HG03196 (cell line): Measurements from ENCODE around the gene MRFAP1L1.

Experiments
- ATAC-seq: cut with Tn5 transposase; IDR thresholded peaks from one replicate; pipeline ENCODE4 v1.9.1; 2021; ENCODE audit not compliant: unreplicated experiment

The MRFAP1L1 gene

DNA sequence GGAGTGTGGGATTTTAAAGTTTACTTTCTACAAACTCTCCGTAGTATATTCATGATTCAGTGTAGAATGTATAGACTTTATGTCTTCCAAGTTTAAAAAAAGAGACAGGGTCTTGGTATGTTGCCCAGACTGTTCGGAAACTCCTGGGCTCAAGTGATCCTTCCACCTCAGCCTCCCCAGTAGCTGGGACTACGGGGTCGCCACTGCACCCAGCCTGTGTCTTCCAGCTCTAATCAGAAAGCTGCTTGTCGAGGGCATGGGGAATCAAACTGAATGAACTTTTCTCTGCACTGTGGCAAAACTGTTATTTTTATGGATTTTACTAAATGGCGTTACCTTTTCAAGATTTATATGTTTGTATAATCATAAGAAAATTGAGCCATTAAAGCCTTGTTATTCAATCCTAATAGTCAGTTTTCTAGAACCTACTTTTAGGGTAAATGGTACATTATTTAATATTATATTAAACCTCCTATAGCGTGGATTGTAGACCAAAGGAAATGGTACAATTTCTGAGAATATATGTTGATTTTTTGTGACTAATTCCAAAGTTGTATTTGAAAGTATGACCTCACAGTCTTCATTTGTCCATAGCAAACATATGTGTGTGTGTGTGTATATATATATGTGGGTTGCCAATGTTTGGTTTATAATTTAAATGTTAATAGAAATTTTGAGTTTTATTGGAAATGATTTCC lies 7.4 kb upstream of the MRFAP1L1 start:
- no peak for ATAC-seq

DNA sequence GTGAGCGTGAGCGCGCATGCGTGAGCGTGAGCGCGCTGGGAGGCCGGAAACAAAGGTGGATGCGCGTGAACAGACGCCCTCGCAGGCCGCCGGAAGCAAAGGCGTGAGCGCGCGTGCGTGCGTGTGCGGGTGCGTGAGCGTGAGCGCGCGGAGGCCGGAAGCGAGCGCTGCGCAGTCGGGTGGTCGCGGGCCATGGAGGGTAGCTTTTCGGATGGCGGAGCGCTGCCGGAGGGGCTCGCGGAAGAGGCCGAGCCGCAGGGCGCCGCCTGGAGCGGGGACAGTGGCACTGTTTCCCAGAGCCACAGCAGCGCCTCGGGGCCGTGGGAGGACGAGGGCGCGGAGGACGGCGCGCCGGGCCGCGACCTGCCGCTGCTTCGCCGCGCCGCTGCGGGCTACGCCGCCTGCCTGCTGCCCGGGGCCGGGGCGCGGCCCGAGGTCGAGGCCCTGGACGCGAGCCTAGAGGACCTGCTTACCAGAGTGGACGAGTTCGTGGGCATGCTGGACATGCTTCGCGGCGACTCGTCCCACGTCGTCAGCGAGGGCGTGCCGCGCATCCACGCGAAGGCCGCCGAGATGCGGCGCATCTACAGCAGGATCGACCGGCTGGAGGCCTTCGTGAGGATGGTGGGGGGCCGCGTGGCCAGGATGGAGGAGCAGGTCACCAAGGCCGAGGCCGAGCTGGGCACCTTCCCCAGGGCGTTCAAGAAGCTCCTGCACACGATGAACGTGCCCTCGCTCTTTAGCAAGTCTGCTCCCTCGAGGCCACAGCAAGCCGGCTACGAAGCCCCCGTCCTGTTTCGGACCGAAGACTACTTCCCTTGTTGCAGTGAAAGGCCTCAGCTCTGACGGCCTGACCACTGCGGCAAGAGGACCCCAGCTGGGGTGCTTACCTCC lies 6.6 kb upstream of the MRFAP1L1 start, which contains the start of gene BLOC1S4:
Gene BLOC1S4 (plus strand): TSS at position 157 of the 894 bp plus-strand sequence. CDS start 36 bp downstream, at position 193.
- ATAC-seq, result peak; percentile 87

DNA sequence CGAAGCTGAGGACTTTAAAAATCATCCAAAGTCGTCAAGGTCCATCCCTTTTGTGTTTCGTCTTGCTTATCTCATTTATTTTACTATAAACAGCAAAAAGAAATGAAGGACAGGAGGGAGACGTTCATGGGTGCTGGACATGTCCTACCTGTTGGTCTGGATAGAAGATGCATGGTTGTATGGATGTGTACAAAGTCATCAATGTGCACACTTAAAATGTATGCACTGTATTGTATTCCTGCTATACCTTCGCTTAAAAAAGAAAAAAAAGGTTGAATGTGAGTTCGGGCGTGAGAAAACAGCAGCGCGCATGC lies 6.0 kb upstream of the MRFAP1L1 start:
- no peak for ATAC-seq

DNA sequence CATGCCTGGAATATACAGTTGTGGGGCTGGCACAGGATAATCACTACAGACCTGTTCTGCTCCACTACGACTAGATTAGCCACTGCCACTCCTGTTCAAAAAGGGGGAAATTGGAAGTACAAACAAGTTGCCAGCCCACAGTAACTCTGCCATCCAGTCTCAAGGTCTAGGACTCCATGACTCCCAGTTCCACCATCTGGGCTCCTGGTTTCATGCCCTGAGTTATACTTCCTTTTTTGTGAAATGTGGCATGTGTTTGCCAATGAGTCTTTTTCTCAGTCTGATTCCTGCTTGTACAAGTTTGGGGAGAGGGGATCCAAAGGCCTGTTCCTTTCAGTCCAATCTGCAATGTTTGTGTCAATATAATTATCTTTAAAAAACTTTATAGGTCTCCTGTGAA lies 5.3 kb upstream of the MRFAP1L1 start:
- ATAC-seq, result no peak

DNA sequence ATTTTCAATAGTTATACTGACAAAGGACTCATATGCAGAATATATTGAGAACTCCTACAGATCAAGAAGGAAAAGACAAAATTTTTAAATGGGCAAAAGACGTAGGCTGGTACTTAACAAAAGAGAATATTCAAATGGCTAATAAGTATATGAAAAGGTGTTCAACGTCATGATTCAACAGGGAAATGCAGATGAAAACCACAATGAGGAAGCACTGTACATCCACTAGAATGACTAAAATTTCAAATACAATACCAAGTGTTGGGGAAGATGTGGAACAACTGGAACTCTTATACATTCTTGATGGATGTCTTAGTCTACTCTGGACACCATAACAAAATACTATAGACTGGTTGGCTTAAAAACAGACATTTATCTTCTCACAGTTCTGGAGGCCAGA lies 1.3 kb upstream of the MRFAP1L1 start:
- ATAC-seq, result no peak

DNA sequence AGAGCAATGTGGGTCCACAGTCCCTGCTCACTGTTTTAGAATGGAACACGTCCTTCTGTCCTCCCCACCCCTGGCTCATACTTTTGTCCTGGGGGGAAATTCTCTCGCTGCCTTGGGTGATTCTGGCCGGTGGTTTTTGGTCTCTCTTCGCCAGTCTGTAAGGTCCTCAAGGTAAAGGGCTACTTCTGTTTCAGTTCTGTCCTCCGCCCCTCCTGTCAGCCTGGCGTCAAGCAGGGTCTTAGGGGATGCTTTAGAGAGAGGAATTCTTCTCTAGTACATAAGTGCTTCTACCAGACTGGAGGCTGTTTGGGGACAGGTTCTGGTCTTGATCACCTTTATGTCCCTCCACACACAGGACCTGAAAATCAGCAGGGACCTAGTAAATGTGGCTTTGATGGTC lies 617 bp upstream of the MRFAP1L1 start:
- ATAC-seq, result no peak

DNA sequence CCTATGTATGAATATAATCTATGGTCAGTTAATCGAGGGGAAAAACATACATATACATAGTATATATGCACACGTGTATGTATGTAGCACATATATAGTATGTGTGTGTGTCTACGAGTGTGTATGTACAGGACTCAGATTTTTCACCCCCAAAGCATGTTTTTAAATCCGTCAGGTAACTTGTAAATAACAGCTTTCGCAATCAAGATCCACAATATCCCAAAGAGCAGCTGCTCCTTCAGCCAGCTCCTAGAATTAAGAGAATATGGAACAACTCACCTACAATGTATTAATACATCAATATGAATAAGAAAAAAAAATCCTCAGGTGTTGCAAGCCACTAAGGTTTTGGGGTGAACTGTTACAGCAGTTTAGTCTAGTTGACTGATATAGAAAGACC lies 3.5 kb downstream of the MRFAP1L1 start:
- no peak for ATAC-seq

- ATAC-seq, result no peak
These were observed 4.0 kb downstream of the MRFAP1L1 start for GRCh38 chr4:6705646-6706045.

DNA sequence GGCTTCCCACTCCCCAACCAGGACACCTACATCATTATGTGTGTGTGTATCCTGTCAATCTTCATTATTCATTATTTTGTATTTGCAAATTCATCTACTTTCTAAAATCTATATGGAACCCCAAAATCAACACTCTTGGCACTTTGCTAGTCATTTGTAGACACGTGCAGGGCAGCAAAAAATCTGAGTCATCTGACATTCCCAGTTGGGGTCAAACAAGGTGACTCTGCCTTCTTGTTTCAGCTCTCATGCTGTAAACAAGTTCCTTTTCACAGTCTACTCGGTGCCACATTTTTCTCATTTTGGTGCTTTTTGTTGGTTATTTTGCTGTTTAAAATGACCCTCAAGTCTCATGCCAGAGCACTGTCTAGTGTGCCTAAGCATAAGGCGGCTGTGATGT lies 5.9 kb downstream of the MRFAP1L1 start:
- ATAC-seq, result no peak

DNA sequence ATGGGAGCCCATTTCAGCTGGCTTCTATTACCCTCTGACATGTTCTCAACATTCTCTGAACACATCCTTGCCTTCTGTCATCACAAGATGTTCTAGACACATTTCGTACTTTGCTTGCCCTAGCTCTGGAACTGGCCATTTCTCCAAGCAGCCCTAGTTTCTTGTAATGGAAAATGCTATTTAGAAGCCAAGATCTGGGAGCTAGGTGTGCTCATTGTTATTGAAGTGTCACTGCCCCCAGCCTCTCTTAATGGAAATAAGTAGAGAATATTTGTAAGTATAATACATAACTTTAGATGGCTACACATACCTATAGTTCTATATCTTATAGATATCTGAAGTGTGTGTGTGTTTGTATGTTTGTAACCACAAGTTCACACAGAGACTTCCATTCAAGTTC lies 6.9 kb downstream of the MRFAP1L1 start:
- no peak for ATAC-seq

DNA sequence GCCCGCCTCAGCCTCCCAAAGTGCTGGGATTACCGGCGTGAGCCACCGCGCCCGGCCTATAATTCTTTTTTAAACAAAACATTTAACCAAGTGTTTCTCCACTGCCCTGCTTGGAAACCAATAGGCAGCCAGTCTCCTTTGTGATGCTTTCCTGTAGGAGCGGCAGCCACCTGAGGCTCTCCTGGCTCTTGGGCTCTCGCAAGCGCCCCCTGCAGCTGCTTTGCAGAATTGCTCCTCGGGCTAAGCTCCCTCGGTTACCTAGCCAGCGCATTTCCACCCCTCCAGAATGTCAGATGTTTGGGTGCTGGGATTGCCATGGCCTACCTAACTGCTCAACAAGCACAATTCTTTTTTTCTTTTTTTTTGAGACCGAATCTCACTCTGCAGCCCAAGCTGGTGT lies 8.3 kb downstream of the MRFAP1L1 start:
- no peak for ATAC-seq

GRCh38 chr4:6699903-6700302 lies 9.8 kb downstream of the MRFAP1L1 start:
- no peak for ATAC-seq

DNA sequence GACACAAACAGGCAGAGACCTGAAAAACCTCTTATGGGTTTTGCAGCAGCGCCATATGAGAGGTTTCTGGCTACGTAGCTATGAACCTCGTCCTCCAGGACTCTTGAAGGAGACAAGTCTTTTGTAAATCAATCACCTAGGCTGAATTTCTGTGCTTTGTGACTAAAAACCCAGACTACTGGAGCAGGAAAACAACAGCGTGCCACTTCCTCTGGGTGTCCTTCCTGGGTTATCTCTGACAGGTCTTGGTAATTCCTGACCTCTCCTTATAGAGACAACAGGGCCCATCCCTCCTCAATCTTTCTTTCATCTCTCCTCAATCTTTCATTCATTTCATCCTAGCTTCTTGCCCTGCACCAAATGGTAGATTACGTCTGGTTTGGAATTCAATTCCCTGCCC lies 10.3 kb downstream of the MRFAP1L1 start:
- no peak for ATAC-seq

GRCh38 chr4:6697131-6697530 lies 12.5 kb downstream of the MRFAP1L1 start:
- ATAC-seq, result no peak

- no peak for ATAC-seq
These were observed 13.1 kb downstream of the MRFAP1L1 start for GRCh38 chr4:6696611-6697010.

- ATAC-seq, result no peak
These were observed 13.7 kb downstream of the MRFAP1L1 start for GRCh38 chr4:6695660-6696610.

DNA sequence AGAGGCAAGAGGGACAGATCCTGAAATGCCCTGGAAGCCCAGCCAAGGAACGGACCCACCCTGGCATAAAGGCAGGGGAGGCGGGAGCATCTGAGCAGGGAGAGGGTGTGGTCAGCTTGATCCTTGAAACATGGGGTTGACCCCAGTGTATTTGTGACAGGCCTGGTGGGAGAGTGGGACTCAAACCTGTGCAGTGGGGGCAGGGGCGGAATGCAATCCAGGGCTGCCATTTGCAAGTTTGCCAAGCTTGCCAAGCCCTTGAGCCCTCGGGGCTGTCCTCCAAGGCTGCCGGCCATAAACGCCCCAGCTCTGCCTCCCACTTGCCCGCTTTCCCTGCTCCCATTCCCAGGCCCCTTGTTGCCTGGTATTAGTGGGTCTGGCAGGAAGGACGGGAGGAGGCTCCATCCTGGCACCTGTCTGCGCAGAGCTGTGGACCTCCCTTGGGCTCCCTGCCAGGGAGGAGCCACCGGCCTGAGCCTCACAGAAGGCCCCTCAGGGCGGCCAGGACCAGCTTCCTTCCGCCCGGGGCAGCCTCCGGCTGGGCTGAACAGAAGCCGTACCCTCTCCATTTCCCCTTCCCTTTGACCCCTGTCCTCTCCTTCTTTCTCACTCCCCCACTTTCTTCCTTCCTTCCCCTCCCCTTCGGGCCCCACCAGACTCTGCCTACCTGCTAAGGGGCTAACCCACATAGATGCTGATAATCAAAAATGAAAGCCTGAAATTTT lies 15.3 kb downstream of the MRFAP1L1 start:
- ATAC-seq, result no peak

DNA sequence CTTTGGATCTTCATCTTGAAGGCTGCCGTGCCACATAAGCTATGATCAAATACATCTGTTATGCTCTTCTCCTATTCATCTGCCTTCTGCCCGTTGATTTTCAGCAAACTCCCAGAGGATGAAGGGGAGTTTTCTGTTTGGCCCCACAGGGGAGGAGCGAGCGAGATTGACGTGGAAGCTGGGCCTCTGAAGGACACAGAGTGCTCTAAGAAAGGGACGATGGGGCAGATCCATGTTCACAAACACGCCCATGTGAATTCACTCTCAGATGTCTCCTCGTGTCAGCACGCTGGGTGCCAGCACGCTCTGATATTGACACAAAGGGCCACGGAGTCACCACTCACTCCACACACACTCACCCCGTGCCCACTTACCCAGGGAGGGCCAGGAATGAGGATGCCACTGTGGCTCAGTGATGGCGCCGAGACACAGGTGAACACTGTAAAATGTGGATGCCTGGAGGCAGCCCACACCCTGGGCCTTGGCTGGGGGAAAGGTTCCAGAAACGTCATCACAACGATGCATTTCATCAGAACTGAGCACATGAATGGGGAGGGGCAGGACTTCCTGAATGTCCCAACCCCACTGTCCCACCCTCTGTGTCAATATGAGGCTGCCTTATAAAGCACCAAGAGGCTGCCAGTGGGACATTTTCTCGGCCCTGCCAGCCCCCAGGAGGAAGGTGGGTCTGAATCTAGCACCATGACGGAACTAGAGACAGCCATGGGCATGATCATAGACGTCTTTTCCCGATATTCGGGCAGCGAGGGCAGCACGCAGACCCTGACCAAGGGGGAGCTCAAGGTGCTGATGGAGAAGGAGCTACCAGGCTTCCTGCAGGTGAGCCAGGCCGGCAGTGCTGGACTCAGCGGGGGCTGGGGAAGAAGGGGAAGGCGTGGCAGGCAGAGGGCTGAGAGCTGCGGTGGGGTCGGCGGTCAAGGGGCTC lies 16.2 kb downstream of the MRFAP1L1 start, which contains the start of gene S100P:
Gene S100P (plus strand): TSS at position 648 of the 946 bp plus-strand sequence. CDS start 55 bp downstream, at position 703.
- no peak for ATAC-seq

DNA sequence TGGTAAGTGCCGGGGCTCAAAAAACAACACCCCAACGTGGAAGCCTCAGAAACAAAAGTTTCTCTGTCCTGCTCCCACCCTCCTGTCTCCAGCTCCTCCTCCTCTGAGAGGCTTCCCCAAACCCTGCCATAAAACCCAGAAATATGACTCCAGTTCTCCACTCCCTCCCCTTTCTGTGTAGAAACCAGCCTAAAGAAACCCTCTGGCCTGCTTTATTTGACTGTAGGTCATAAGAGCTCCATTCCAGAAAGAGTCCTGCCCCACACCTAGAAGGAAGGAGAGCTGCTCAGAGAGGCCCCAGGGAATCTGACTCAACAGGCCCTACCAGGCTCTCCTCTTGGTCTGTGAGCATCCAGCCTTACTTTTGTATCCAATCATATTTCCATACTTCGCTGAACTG lies 16.9 kb downstream of the MRFAP1L1 start:
- no peak for ATAC-seq
